Kasumi-1 (cell line): Measurements from ENCODE around the gene TRAF3IP3.

Experiments used
- DNase-seq, 2 experiments: peaks; one replicate each; lab custom pipeline; 2025; lab: John Stamatoyannopoulos, UW

TRAF3IP3 gene

DNA sequence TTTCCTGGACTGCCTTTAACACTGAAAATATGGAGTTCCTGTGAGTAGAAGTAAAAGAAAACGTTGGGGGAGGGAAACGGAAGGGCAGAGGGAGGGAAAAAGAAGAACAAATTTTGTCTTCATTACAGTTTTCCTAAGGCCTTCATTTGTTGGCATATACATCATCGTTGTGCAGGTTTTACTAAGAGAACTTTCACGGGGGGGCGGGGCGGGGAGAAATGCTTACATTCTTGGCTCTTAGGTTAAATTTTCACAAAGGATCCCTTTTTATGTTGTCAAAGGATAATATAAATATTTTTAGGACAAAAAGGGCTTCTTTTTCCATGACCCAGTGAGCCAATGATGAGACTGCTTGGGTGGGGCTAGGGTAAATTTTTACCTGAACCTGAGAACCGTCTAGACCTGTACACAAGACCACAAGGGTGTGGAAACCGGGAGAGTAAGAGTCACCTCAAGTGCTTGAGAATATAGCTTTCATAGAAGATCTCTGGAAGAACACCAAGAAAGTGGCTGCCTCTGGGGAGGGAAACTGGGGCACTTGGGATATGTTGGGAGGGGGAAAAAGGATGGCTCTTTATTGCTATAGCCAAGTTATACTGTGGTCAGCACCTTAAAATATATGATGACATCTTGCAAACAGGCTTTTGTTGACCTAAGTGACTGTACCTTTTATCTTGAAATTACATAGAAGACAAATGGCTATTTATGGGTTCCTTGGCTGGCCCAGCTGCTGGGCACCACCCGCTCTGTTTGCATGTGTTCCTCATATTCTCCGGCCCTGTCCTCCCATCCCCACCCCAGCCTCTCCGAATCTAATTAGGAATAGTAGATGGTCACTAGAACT is 70.0 kb downstream of the TRAF3IP3 start:
- DNase-seq: no peak

DNA sequence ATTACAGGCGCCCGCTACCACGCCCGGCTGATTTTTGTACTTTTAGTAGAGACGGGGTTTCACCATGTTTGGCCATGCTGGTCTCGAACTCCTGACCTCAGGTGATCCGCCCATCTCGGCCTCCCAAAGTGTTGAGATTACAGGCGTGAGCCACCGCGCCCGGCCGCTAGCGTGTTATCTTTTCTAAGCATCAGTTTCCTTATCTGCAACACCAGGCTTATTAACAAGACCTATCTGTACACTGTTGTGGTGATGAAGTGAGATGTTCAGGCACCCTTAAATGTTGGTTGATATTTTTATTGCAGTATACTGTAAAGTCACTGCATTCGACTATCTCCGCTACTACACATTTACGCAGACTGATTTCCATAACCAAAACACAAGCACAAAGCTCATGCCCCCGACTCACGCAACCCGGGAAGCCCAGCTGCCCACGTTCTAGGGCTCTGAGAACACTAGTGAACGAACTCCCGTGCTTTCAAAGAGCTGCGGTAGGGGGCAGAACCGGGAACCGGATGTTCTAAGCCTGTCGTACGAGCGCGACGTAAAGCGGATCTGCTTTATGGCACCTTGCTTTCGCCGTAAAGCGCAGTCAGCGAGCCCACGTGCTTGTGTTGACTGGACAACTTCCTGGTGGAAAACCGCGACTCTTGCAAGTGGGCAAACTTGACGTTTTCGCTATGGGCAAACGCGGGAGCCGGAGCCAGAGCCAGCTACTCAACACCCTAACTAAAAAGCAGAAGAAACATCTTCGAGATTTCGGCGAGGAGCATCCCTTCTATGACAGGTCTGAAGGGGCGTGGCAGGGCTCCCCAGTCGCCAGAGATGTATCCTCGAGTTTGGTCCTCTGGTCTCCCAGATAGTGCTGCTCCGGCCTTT is 71.8 kb downstream of the TRAF3IP3 start, which contains the start of gene UTP25:
Gene UTP25 (plus strand): TSS at position 589 of the 879 bp plus-strand sequence. CDS start 92 bp downstream, at position 681.
- peak; percentile 96 to 97 for DNase-seq

DNA sequence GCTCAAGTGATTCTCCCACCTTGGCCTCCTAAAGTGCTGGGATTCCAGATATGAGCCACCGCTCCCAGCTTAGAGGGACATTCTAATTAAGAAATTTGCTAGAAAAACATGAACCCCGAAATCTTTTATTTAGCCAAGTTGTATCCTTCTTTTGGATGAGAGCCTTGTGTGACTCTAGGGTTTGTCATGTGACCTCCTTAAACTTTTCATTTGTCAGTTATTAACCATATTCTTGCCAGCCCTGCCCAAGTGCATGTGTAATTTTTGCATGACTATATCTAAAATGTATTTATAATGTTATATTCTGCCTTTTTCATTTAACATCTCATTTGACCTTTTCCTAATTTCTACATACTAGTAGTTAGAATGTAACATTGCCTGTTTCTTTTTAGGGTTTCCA is 73.9 kb downstream of the TRAF3IP3 start:
- DNase-seq: no peak

DNA sequence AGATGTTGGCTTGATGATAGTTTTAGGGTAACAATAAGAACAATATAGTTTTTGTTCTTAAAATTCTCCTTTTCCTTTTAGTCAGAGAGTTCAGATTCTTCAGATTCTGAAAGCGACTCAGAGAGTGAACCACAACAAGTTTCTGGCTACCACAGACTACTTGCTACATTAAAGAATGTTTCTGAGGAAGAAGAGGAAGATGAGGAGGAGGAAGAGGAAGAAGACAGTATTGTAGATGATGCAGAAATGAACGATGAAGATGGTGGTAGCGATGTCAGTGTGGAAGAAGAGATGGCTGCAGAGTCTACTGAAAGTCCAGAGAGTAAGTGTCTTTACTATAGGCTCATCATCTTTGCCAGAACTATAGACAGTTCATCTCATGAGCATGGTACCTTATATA is 74.9 kb downstream of the TRAF3IP3 start:
- DNase-seq: no peak

DNA sequence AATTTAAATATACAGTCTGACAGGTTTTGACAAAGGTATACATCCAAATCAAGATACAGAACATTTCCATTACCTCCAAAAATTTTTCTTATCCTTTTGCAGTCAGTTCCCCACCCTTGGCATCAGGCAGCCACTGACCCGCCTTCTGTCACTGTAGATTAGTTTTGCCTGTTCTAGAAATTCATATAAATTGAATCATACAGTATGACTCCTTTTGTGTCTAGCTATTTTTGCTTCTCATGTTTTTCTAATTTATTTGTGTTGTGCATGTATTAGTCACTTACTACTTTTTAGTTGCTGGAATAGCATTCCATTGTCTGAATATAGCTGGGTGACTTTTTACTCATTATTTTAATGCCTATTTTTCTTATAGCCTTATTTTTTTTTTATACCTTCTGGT is 75.8 kb downstream of the TRAF3IP3 start:
- DNase-seq: no peak
